Embryonic facial prominence (tissue), 1 donor: Measurements from ENCODE around the gene PRMT5.

ENCODE experiments used
- DNase-seq: peaks from one replicate; pipeline ENCODE4 v3.0.0-alpha.2; 2016; ENCODE audit errors: extremely low spot score

Gene PRMT5

DNA sequence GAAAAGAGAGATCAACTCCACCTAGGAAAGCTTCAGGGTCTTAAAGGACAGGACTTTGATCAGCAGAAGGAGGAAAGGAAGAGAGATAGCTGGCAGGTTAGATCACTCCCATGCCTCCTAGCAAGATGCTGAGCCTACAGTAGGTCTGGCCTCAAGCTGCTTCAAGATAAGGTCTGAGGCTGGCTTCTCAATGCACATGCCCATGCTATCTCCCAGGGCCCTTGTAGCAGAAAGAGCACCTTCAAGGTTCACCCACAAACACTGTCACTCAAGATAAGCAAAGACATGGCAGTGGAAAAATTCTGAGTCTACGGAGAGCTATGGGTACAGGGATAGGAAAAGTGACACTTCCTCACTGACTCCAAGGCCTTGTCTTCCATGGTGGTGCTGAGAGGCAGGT lies 31.8 kb downstream of the PRMT5 start:
- no peak for DNase-seq

- DNase-seq: no peak
Observed at GRCh38 chr14:22896760-22897159, 32.4 kb downstream of the PRMT5 start.

DNA sequence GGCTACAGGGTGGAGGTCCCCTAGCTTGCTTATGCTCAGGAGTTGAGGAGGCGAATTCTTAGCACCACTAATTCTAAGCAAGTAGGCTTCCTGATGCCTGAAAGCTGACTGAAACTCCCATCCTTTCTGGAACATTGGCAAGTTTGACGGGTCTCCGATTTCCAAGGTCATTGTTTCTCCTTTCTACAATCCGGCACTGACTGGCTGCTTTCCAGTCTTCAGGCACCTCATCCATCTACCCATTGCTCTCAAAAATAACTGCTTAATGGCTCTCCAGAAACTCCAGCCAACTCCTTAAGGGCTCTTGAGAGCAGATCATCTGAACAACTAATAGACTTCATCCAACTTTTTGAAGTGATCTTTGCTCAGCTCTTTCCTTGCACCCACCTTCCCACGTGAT lies 32.8 kb downstream of the PRMT5 start:
- no peak for DNase-seq

- no peak for DNase-seq
Observed at GRCh38 chr14:22895402-22895801, 33.8 kb downstream of the PRMT5 start.

DNA sequence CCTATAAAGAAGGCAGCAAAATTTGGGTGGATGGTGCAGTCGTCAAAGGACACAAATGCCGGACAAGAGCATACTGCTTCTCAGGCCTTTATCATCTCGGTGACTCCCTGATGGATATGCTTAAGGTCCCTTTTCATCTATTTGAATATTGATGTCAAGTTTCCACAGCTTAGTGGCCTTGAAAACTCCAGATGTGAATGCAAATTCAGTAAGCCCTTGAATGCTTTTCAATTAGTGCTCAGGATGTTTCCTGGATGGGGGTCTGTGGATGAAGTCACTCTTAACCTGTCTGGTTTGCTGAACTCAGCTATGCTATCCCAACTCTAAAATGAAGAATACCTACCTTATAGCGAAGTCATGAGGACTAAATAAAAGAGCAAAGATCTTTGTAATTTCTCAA lies 35.5 kb downstream of the PRMT5 start:
- no peak for DNase-seq

DNA sequence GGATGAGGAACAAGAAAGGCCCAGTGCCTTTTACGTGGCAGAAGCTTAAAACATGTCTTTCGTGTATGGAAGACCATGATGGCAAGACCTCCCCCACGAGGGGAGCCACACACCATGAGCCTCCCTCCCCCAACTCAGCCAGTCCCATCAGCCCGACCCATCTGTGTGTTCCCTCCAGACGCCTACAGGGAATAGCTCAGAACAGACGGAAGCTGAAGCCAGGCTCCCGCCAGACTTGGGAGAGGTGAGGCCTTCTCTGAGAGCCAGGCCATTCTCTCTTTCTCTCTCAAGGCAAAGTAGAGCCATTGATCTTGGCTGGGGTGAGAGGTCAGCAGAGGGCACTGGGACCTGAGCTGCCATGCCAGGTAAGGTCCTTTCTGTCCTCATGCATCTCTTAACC lies 36.7 kb downstream of the PRMT5 start:
- DNase-seq: no peak

DNA sequence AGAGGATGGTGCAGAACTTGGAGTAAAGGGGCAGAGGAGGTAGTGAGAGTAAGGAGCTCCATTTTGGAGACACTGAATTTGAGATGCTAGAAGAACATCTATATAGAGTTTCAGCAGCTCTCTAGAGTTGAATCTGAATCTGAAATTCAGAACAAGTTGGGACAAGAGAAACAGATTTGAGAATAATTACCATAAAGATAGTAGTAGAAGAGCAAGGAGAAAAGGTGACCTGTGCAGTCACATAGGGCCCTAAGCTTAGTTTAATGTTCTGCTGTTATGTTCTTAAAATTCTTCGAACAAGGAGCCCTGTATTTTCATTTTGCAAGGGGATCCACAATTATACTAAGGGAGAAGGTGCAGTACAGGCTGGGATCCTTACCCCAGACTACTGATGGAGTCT lies 38.8 kb downstream of the PRMT5 start:
- no peak for DNase-seq

GRCh38 chr14:22888662-22889061 lies 40.5 kb downstream of the PRMT5 start:
- DNase-seq: no peak

DNA sequence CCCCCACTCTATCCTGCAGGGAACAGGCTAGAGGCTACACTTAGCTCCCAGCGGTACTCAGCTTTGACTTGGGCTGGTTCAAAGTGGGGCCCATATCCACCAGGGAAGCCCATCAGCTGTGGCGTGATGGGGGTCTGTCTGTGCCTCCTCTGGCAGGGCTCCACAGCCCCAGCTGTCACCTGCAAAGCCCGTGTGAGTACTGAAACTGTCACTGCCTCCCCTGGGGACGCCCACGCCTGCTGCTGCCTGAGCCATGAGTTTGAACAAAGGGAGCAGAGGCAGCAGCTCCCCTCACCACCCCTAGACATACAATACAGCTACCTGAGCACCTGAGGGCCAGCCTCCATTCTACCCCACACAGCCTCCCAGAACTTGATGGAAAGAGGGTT lies 41.2 kb downstream of the PRMT5 start:
- DNase-seq: no peak

- DNase-seq: peak; percentile 83
Observed at GRCh38 chr14:22887260-22887989, 41.8 kb downstream of the PRMT5 start.

DNA sequence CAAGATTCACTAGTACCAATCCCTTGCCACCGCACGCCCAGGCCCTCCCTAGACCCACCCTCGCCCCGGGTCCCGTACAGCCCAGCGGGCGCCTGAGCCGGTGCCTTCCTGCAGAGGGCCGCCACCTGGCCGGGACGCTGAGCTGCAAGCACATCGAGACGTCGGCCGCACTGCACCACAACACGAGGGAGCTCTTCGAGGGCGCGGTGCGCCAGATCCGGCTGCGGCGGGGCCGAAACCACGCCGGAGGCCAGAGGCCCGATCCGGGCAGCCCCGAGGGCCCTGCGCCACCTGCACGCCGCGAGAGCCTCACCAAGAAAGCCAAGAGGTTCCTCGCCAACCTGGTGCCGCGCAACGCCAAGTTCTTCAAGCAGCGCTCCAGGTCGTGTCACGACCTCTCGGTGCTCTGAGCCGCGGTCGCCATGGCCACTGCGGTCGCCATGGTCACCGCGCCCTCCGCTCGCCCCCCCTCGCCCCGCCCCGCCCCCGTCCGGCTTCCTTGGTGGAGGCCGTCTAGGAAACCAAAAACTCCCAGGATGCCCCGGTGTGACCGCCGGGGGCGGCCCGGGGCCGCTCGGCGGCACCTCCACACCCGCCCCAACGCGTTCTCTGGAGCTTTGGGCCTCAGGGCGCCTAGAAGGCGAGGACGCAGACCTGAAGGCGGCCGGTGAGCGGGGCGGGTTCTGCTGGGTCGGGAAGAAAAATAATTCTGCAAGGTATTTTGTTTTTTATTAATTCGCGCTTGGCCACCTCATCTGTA lies 42.5 kb downstream of the PRMT5 start:
- no peak for DNase-seq

DNA sequence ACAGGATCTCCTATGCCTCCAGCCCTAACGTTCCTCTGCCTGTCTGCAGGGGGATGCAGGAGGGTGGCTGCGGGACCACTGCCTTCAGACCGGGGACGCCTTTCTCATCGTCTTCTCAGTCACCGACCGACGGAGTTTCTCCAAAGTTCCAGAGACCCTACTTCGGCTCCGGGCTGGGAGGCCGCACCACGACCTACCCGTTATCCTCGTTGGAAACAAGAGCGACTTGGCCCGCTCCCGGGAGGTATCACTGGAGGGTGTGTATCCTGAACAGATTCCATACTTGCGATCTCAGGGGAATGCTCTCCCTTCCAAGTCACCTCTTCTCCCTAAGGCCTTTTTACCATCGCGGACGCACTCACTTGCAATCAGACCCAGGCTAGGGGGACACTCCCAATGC lies 43.2 kb downstream of the PRMT5 start:
- DNase-seq: no peak

- no peak for DNase-seq
Observed at GRCh38 chr14:22884738-22885523, 44.2 kb downstream of the PRMT5 start.

DNA sequence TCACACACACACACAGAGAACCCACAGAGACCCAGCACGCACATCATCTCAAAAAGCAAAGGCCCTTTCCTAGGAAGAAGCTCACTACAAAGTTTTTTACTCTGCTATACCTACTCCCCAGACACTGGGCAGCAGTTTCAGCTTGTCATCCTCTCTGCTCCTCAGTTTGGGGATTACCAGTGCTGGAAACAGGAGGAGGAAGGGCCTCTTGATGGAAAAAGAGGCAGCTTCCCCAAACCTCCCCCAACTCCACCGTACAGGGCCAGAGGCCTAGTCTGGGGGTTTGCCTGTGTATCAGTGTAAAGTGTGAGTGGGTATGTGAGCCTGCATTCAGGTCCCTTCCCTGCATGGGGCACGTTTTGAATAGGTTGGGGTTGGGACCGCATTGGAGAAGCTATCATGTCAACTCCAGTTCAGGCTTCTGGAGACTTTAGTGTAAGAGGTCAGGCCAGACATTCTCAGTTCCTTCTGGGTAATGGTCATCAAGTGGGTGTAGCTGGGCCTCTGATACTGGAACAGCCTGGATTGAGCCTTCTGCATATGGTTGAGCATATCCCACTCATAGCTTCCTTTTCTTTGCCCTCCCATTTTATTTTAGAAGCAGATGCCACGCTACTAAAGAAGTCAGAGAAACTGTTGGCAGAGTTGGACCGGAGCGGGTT lies 45.0 kb downstream of the PRMT5 start:
- no peak for DNase-seq

GRCh38 chr14:22883173-22883976 lies 45.8 kb downstream of the PRMT5 start, which contains the start of gene REM2:
Gene REM2, plus strand, starts transcription at chr14:22883222. Its CDS starts 66 bp downstream, at chr14:22883288.
- no peak for DNase-seq

- peak; percentile 68 for DNase-seq
Observed at GRCh38 chr14:22882529-22883172, 46.5 kb downstream of the PRMT5 start.

DNA sequence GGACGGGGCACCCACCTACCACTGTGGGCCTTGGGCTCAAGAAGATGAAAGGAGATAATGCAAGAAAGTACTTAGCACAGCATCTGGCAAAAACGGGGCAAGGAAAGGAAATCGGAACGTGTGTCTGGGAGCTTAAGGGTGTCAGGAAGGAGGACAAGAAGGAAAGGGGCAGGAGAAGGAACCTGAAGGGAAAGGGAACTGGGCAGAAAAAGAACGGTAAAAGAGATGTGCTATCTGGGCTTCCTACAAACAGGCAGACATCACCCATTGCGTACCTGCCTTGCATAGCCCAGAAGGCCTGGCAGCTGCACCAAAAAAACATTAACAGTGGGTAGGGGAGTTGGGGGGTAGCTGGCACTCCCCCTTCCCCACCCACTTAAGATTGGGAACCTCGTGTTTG lies 47.1 kb downstream of the PRMT5 start:
- DNase-seq: no peak

- DNase-seq: no peak
Observed at GRCh38 chr14:22878271-22879246, 50.6 kb downstream of the PRMT5 start.

- DNase-seq: no peak
Observed at GRCh38 chr14:22877000-22877501, 52.1 kb downstream of the PRMT5 start.
